Measurements from ENCODE around the gene KLHL26.

GRCh38 chr19:18697680-18698079 is 60.9 kb downstream of the KLHL26 start:
- TF ChIP-seq CTCF (IDR thresholded peaks at IDR 0.05) (no peak), POLR2A (IDR thresholded peaks at IDR 0.05) (no peak)
